B cell (primary cell): ENCODE results near the gene ISCU. TPM values are rescaled to one million over a fixed set of nuclear protein-coding genes. Genes with fewer than 3 reads are reported as not detected.
A peak's percentile ranks its signal among the peaks of the same experiment; 100 is the strongest.

Experiments used
- ATAC-seq: fragments of 200-7000 bp; cut with Tn5 transposase; one replicate; pipeline ENCODE4 v1.10.0; 2021; ENCODE audit warnings: low read depth, mild to moderate bottlenecking, moderate number of reproducible peaks, moderate library complexity
- CTCF ChIA-PET: fragments of 350-600 bp; sonication (Branson Sonifier 250); formaldehyde crosslinking; loops from one replicate; lab custom pipeline; 2021; ENCODE audit warnings: antibody characterized with exemption, inconsistent platforms; lab: Charles Lee
- POLR2A ChIA-PET: fragments of 350-600 bp; sonication (Branson Sonifier 250); formaldehyde crosslinking; loops from one replicate; lab custom pipeline; 2021; ENCODE audit warnings: antibody characterized with exemption; lab: Charles Lee
- DNase-seq: peaks from one replicate; pipeline ENCODE4 v3.0.0; 2013
- H2AFZ ChIP-seq: 2 replicates; pipeline ENCODE4 v1.6.1; 2012; ENCODE audit warnings: mild to moderate bottlenecking, low read depth, low read length; ENCODE audit not compliant: insufficient read depth, poor library complexity, severe bottlenecking
- H3K27ac ChIP-seq, 2 donors: 1 replicate in 1 of 2; 2 replicates in 1 of 2; pipeline ENCODE4 v1.5.1; 2012 to 2013; ENCODE audit warnings: low read length in 2 of 2, mild to moderate bottlenecking in 2 of 2, moderate library complexity in 1 of 2
- H3K27me3 ChIP-seq, 4 experiments: fragments of 200-600 bp in 1 of 4; sonication (generic) in 1 of 4; replicated peaks in 1 of 4; 1 replicate in 2 of 4; 2 replicates in 2 of 4; pipeline versions ENCODE4 v1.6.1 to v1.7.0; 2013 to 2016; ENCODE audit warnings: low read length in 3 of 4, mild to moderate bottlenecking in 2 of 4, mixed read lengths in 1 of 4, moderate library complexity in 1 of 4; ENCODE audit not compliant: insufficient read depth in 4 of 4, control insufficient read depth in 3 of 4; ENCODE audit errors: control extremely low read depth in 1 of 4
- H3K36me3 ChIP-seq, 2 experiments: replicated peaks in 1 of 2; 1 replicate in 1 of 2; 2 replicates in 1 of 2; pipeline versions ENCODE4 v1.6.1 to v1.7.1; 2013; ENCODE audit warnings: low read length in 1 of 2; ENCODE audit not compliant: insufficient read depth in 2 of 2, control insufficient read depth in 1 of 2; ENCODE audit errors: control extremely low read depth in 1 of 2, extremely low read depth in 1 of 2
- H3K4me1 ChIP-seq, 2 donors: fragments of 200-600 bp in 1 of 2; sonication (generic) in 1 of 2; 1 replicate in 1 of 2; 2 replicates in 1 of 2; pipeline versions ENCODE4 v1.5.1 to v1.6.1; 2013 to 2017; ENCODE audit warnings: low read length in 2 of 2; ENCODE audit not compliant: control insufficient read depth in 2 of 2, insufficient read depth in 2 of 2
- H3K4me2 ChIP-seq: replicated peaks from 2 replicates; pipeline ENCODE3; 2012; ENCODE audit warnings: mild to moderate bottlenecking, low read depth, low read length; ENCODE audit not compliant: poor library complexity, severe bottlenecking
- H3K4me3 ChIP-seq, 5 experiments: fragments of 200-600 bp in 1 of 5; sonication (generic) in 1 of 5; 1 replicate in 3 of 5; 2 replicates in 2 of 5; pipeline versions ENCODE4 v1.5.1 to v1.7.0; 2011 to 2016; ENCODE audit warnings: low read length in 4 of 5, mild to moderate bottlenecking in 4 of 5, low read depth in 2 of 5, control low read depth in 1 of 5, moderate library complexity in 1 of 5; ENCODE audit not compliant: insufficient read depth in 1 of 5; ENCODE audit errors: control extremely low read depth in 1 of 5, extremely low read depth in 1 of 5
- H3K79me2 ChIP-seq: fragments of 200-600 bp; sonication (generic); one replicate; pipeline ENCODE4 v1.6.0; 2016; ENCODE audit warnings: low read length; ENCODE audit not compliant: control insufficient read depth, insufficient read depth
- H3K9ac ChIP-seq: fragments of 200-600 bp; sonication (generic); 2 replicates; pipeline ENCODE4 v1.6.1; 2017; ENCODE audit warnings: mild to moderate bottlenecking, low read length, moderate library complexity
- H3K9me3 ChIP-seq, 3 donors: one replicate each; pipeline versions ENCODE4 v1.6.1 to v1.7.1; 2013; ENCODE audit warnings: low read length in 2 of 3; ENCODE audit not compliant: control insufficient read depth in 2 of 3, insufficient read depth in 1 of 3; ENCODE audit errors: control extremely low read depth in 1 of 3
- H4K20me1 ChIP-seq: 2 replicates; pipeline ENCODE4 v1.6.0; 2012; ENCODE audit warnings: mild to moderate bottlenecking, low read length; ENCODE audit not compliant: insufficient read depth, control insufficient read depth, poor library complexity, severe bottlenecking
- H3K27ac Mint-ChIP-seq: one replicate; pipeline ENCODE4 v1.8.0; 2021; ENCODE audit warnings: mixed read lengths
- H3K27me3 Mint-ChIP-seq: one replicate; pipeline ENCODE4 v1.8.0; 2021; ENCODE audit warnings: mixed read lengths
- H3K4me1 Mint-ChIP-seq: one replicate; pipeline ENCODE4 v1.8.0; 2021; ENCODE audit warnings: mixed read lengths
- H3K4me3 Mint-ChIP-seq: one replicate; pipeline ENCODE4 v1.8.0; 2021; ENCODE audit warnings: mixed read lengths
- H3K9me3 Mint-ChIP-seq: one replicate; pipeline ENCODE4 v1.8.0; 2022; ENCODE audit warnings: mixed read lengths; ENCODE audit not compliant: insufficient read depth
- EZH2 ChIP-seq: IDR thresholded peaks from 2 replicates; pipeline ENCODE4 v1.6.1; 2012; ENCODE audit warnings: borderline replicate concordance, low read depth, mild to moderate bottlenecking, moderate library complexity, low read length; ENCODE audit not compliant: insufficient read depth, poor library complexity, severe bottlenecking
- WGBS: methylation state at CpG from one replicate; pipeline ENCODE4 v1.1.5; 2013; ENCODE audit warnings: missing lambda C conversion rate; ENCODE audit not compliant: insufficient coverage; 5-methylcytosine and 5-hydroxymethylcytosine counted together
- intact Hi-C: fragments of 100-400 bp; cut with micrococcal nuclease; formaldehyde crosslinking; loops from one replicate; pipeline ENCODE4 v1.10.0; 2022
- polyA plus RNA-seq: library from polyadenylated mRNA; depleted of rRNA; stranded (reverse); fragments of >200 nt; gene quantifications from 2 replicates; pipeline ENCODE4 v1.2.3, GENCODE V29; 2012
- total RNA-seq, 2 donors: library from RNA; stranded (reverse); fragments of 120-200 nt in 1 of 2; gene quantifications; 1 replicate in 1 of 2; 2 replicates in 1 of 2; pipeline versions ENCODE4 v1.2.3 to v1.2.4, GENCODE V29; 2013 to 2022
- TF ChIP-seq, protein P1 (sequence below): fragments of 200-600 bp; IDR thresholded peaks from one replicate; pipeline ENCODE4 v1.8.0; 2022; ENCODE audit warnings: antibody characterized with exemption, mild to moderate bottlenecking

Gene ISCU
- total and polyA plus RNA-seq, 2 donors (not counting 1 experiment from before 2014, with no cell fraction given), result 173 to 209 TPM

DNA sequence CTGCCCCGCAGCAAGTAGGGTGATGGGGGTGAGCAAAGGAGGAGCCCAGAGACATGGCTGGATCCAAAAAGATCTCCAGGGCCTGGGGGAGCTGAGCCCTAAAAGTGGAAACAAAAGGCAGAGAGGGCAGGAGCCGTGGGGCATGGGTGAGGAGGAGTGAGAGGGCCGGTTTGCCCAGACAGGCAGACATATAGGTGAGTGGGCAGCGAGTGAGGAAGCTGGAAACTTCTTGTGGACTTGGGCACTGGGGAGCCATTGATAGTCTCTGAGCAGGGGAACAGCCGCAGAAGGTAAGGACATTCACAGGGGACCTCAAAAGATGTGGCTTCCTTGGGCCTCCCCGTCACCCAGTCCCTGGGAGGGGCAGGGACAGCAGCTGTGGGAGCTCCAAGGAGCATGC lies 52.2 kb downstream of the ISCU start:
- Histone ChIP-seq H3K9me3 (peaks cover 0 to 18% (median 8%) of the 10 kb centered on the region in 3 donors), H3K27ac (no peak overlapping the region), H3K4me2 (no peak overlapping the region), H2AFZ (no peak overlapping the region), H3K36me3 (no peaks in the 10 kb centered on the region), H3K27me3 (peaks cover 0 to 2% (median under 1%) of the 10 kb centered on the region in 4 experiments), H3K4me1 (peaks cover 39 to 49% of the 10 kb centered on the region in 2 donors), H3K9ac (no peak overlapping the region), H3K79me2 (no peaks in the 10 kb centered on the region), H3K4me3 (no peak overlapping the region), H4K20me1 (no peaks in the 10 kb centered on the region)
- Mint-ChIP-seq H3K27me3 (peaks cover 6% of the 10 kb centered on the region), H3K4me1 (peaks cover 64% of the 10 kb centered on the region), H3K9me3 (peaks cover 3% of the 10 kb centered on the region), H3K27ac (peak overlapping the region; percentile 20), H3K4me3 (no peak overlapping the region)
- DNase-seq, result no peak
- 95% methylated on average over 6 of the region's 6 CpGs for WGBS
- ChIA-PET CTCF (interaction anchor here (12.0 to 13.8 kb wide), 5 partner anchors 20 to 189 kb away, joined by 102 to 431 read pairs (median 135); partner anchors contain the start of genes ISCU, SART3 and SELPLG), POLR2A (interaction anchor here (8.6 kb wide), 1 partner anchor 21 kb away, joined by 133 read pairs; the partner anchor contains the start of gene SELPLG)
- intact Hi-C loops, result loop anchor here (5.0 kb wide), 2 partner anchors 118 to 338 kb away; partner anchors contain the start of gene CORO1C
- TF ChIP-seq, protein P1, sequence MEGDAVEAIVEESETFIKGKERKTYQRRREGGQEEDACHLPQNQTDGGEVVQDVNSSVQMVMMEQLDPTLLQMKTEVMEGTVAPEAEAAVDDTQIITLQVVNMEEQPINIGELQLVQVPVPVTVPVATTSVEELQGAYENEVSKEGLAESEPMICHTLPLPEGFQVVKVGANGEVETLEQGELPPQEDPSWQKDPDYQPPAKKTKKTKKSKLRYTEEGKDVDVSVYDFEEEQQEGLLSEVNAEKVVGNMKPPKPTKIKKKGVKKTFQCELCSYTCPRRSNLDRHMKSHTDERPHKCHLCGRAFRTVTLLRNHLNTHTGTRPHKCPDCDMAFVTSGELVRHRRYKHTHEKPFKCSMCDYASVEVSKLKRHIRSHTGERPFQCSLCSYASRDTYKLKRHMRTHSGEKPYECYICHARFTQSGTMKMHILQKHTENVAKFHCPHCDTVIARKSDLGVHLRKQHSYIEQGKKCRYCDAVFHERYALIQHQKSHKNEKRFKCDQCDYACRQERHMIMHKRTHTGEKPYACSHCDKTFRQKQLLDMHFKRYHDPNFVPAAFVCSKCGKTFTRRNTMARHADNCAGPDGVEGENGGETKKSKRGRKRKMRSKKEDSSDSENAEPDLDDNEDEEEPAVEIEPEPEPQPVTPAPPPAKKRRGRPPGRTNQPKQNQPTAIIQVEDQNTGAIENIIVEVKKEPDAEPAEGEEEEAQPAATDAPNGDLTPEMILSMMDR, result no peak
- no peak for TF ChIP-seq EZH2
- ATAC-seq, result no peak

DNA sequence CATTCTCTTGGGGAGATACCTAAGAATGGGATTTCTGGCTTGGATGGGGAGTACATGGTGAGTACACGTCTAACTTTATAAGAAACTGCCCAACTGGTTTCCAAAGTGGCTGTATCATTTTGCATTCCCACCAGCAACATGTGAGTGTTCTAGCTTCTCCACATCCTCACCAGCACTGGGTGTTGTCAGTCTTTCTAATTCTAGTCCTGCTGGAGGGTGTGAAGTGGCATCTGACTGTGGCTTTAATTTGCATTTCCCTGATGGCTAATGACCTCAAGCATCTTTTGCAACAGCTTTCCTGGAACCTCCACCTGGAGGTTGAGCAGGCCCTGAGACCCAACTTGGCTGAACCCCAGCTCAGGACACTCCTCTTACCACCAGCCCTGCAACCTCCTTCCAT lies 53.5 kb downstream of the ISCU start:
- Mint-ChIP-seq H3K4me1 (peaks cover 71% of the 10 kb centered on the region), H3K4me3 (peak overlapping the region; percentile 80), H3K27me3 (peaks cover 3% of the 10 kb centered on the region), H3K9me3 (peaks cover 3% of the 10 kb centered on the region), H3K27ac (peak overlapping the region; percentile 98)
- ChIA-PET POLR2A (interaction anchor here (0.9 to 8.6 kb wide), 2 partner anchors 20 to 43 kb away, joined by 3 to 133 read pairs; partner anchors contain the start of gene SELPLG), CTCF (interaction anchor here (1.5 to 13.8 kb wide), 8 partner anchors 12 to 188 kb away, joined by 3 to 431 read pairs (median 118); partner anchors contain the start of genes ISCU, SART3 and SELPLG)
- H3K27ac ChIP-seq, result peak overlapping the region in 1 of 2 donors; percentile 93
- H2AFZ ChIP-seq, result no peak overlapping the region
- H3K4me2 ChIP-seq, result no peak overlapping the region
- H3K79me2 ChIP-seq, result no peaks in the 10 kb centered on the region
- ATAC-seq (no peak), DNase-seq (no peak)
- H3K9me3 ChIP-seq, result peaks cover 0 to 23% (median 8%) of the 10 kb centered on the region in 3 donors
- H4K20me1 ChIP-seq, result no peaks in the 10 kb centered on the region
- H3K9ac ChIP-seq, result no peak overlapping the region
- intact Hi-C loops, result loop anchor here (5.0 kb wide), 2 partner anchors 116 to 336 kb away; partner anchors contain the start of gene CORO1C
- no peak overlapping the region for H3K4me3 ChIP-seq
- no peaks in the 10 kb centered on the region for H3K36me3 ChIP-seq
- TF ChIP-seq, protein P1, result no peak
- no peak for TF ChIP-seq EZH2
- H3K27me3 ChIP-seq, result no peaks in the 10 kb centered on the region
- no CpG with 5 or more reads among the region's 1 CpG for WGBS
- H3K4me1 ChIP-seq, result peaks cover 39 to 49% of the 10 kb centered on the region in 2 donors
